ENCODE measurements around the gene MCCC1. TPM values are rescaled to one million over a fixed set of nuclear protein-coding genes. Genes with fewer than 3 reads are reported as not detected.
A peak's percentile ranks its signal among the peaks of the same experiment; 100 is the strongest.
"Not testable (repeated sequence)": the region's sequence is repeated elsewhere in the genome, so short reads cannot be mapped to it uniquely, and the experiment has no call there.

Gene MCCC1
- total and polyA plus RNA-seq, 2 of the 13 experiments (the other 11 are each of a cell fraction or from before 2014, with no cell fraction given): 11.7 to 30.1 TPM

- Histone ChIP-seq H3K4me3 (replicated peaks in 1 of 3; ENCODE audit: insufficient read depth in 1 of 3, low read depth in 2 of 3, low read length in 3 of 3) (no peak overlapping the region), H3K27ac (ENCODE audit: extremely low read length, insufficient read depth, low read length) (no peak overlapping the region), H3K4me2 (ENCODE audit: low read depth, low read length) (no peak overlapping the region), H3K9me3 (ENCODE audit: low read length) (no peaks in the 10 kb centered on the region), H2AFZ (ENCODE audit: low read length) (no peak overlapping the region), H3K79me2 (ENCODE audit: insufficient read depth, low read length) (no peaks in the 10 kb centered on the region), H3K27me3 (ENCODE audit: control insufficient read depth in 1 of 2, insufficient read depth in 2 of 2, low read length in 2 of 2) (no peaks in the 10 kb centered on the region; a peak in 1 of 5 replicates), H3K4me1 (ENCODE audit: insufficient read depth, low read length) (no peaks in the 10 kb centered on the region), H4K20me1 (ENCODE audit: insufficient read depth, low read length) (no peaks in the 10 kb centered on the region), H3K9ac (ENCODE audit: insufficient read depth, low read depth, low read length) (no peak overlapping the region), H3K36me3 (replicated peaks in 1 of 2; ENCODE audit: control insufficient read depth in 1 of 2, insufficient read depth in 2 of 2, low read length in 2 of 2) (no peaks in the 10 kb centered on the region)
- TF ChIP-seq ZSCAN20 (CRISPR knock-in tag; IDR thresholded peaks at IDR 0.05; ENCODE audit: borderline replicate concordance) (no peak), ZNF180 (CRISPR knock-in tag; IDR thresholded peaks at IDR 0.05; ENCODE audit: borderline replicate concordance, low read depth) (no peak), ZSCAN9 (CRISPR knock-in tag; IDR thresholded peaks at IDR 0.05; ENCODE audit: borderline replicate concordance) (no peak), ZEB1 (IDR thresholded peaks at IDR 0.05; ENCODE audit: insufficient replicate concordance, low read depth) (no peak), MAF1 (CRISPR knock-in tag; IDR thresholded peaks at IDR 0.05; ENCODE audit: borderline replicate concordance) (no peak), ZNF558 (CRISPR knock-in tag; IDR thresholded peaks at IDR 0.05; ENCODE audit: borderline replicate concordance) (no peak), ZNF589 (CRISPR knock-in tag; conservative IDR thresholded peaks at IDR 0.05) (no peak), SKIL (CRISPR knock-in tag; IDR thresholded peaks at IDR 0.05; ENCODE audit: borderline replicate concordance) (no peak), GFI1 (CRISPR knock-in tag; IDR thresholded peaks at IDR 0.05; ENCODE audit: borderline replicate concordance) (no peak), HCFC1 (IDR thresholded peaks at IDR 0.05; ENCODE audit: low read depth, low read length) (no peak), ZNF891 (CRISPR knock-in tag; IDR thresholded peaks at IDR 0.05) (no peak), ZNF841 (CRISPR knock-in tag; IDR thresholded peaks at IDR 0.05; ENCODE audit: borderline replicate concordance) (no peak), ZNF839 (CRISPR knock-in tag; IDR thresholded peaks at IDR 0.05; ENCODE audit: borderline replicate concordance) (no peak), ZNF530 (CRISPR knock-in tag; IDR thresholded peaks at IDR 0.05; ENCODE audit: low read depth) (no peak), RARA (CRISPR knock-in tag; IDR thresholded peaks at IDR 0.05) (no peak), TSC22D2 (CRISPR knock-in tag; IDR thresholded peaks at IDR 0.05; ENCODE audit: borderline replicate concordance) (no peak)
- TF ChIP-seq, protein P1, sequence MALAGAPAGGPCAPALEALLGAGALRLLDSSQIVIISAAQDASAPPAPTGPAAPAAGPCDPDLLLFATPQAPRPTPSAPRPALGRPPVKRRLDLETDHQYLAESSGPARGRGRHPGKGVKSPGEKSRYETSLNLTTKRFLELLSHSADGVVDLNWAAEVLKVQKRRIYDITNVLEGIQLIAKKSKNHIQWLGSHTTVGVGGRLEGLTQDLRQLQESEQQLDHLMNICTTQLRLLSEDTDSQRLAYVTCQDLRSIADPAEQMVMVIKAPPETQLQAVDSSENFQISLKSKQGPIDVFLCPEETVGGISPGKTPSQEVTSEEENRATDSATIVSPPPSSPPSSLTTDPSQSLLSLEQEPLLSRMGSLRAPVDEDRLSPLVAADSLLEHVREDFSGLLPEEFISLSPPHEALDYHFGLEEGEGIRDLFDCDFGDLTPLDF (CRISPR knock-in tag; IDR thresholded peaks at IDR 0.05): no peak
- POLR2A ChIA-PET: no interaction called here
- FAIRE-seq (no peak), ATAC-seq (peak; percentile 47), DNase-seq (ENCODE audit: low spot score) (no peak)
- intact Hi-C loops (cut with micrococcal nuclease; ENCODE audit: unreplicated experiment): no loop called here
- 40% methylated on average over 1 of the region's 1 CpG for WGBS (ENCODE audit: low lambda C conversion rate)
- in situ Hi-C loops (cut with HindIII; ENCODE audit: extremely low pct_ligation_motif_present, low pct_unique_long_range_greater_than_20kb): no loop called here
- CTCF ChIA-PET (ENCODE audit: low intra/inter-chr PET ratio, low total read pairs): no interaction called here
- BruUV-seq (replicated peaks): no TSS peak
These were observed 99.5 kb downstream of the MCCC1 start for GRCh38 chr3:182999767-183000166.

GRCh38 chr3:182993486-182994201 is 105.7 kb downstream of the MCCC1 start:
- CTCF ChIA-PET (ENCODE audit: low intra/inter-chr PET ratio, low total read pairs); H4K20me1 ChIP-seq (ENCODE audit: insufficient read depth, low read length); H3K9ac ChIP-seq (ENCODE audit: insufficient read depth, low read depth, low read length); in situ Hi-C loops (cut with HindIII; ENCODE audit: extremely low pct_ligation_motif_present, low pct_unique_long_range_greater_than_20kb); H3K79me2 ChIP-seq (ENCODE audit: insufficient read depth, low read length); H3K4me1 ChIP-seq (ENCODE audit: insufficient read depth, low read length); BruUV-seq (replicated peaks); intact Hi-C loops (cut with micrococcal nuclease; ENCODE audit: unreplicated experiment); H3K4me2 ChIP-seq (ENCODE audit: low read depth, low read length); H3K27ac ChIP-seq (ENCODE audit: extremely low read length, insufficient read depth, low read length); H2AFZ ChIP-seq (ENCODE audit: low read length); DNase-seq (ENCODE audit: low spot score); H3K27me3 ChIP-seq (ENCODE audit: control insufficient read depth in 1 of 2, insufficient read depth in 2 of 2, low read length in 2 of 2); H3K9me3 ChIP-seq (ENCODE audit: low read length); H3K36me3 ChIP-seq (replicated peaks in 1 of 2; ENCODE audit: control insufficient read depth in 1 of 2, insufficient read depth in 2 of 2, low read length in 2 of 2); ATAC-seq; FAIRE-seq; H3K4me3 ChIP-seq (replicated peaks in 1 of 3; ENCODE audit: insufficient read depth in 1 of 3, low read depth in 2 of 3, low read length in 3 of 3); POLR2A ChIA-PET: not testable (repeated sequence)
- WGBS (ENCODE audit: low lambda C conversion rate): 49% methylated on average over 4 of the region's 4 CpGs

Data from HepG2 (cell line).